ENCODE results near the gene ELK3.

DNA sequence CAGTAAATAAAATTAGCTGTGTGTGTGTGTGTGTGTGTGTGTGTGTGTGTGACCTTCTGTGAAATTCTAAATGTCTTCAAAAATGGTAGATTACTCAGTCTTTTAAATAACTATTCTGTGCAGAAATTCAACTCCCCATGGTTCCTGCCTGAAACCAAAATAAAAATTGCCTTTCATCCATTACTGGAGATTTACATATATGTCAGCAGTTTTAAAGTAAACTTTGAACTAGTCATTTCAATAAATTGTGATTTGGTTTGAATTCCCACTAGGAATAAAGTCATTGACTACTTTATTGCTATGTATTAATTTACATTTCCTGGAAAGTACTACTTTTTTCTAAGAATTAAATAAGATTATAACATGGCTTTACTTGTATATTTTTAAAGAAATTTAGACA, 5.3 kb downstream of the ELK3 start:
- TF ChIP-seq TAF1 (IDR thresholded peaks at IDR 0.05; ENCODE audit: low read depth, low read length) (no peak), MAFK (IDR thresholded peaks at IDR 0.05; ENCODE audit: low read depth, low read length) (no peak), CEBPB (IDR thresholded peaks at IDR 0.05; ENCODE audit: low read depth, low read length) (no peak), CREB1 (IDR thresholded peaks at IDR 0.05) (no peak)
- TF ChIP-seq, protein P1, sequence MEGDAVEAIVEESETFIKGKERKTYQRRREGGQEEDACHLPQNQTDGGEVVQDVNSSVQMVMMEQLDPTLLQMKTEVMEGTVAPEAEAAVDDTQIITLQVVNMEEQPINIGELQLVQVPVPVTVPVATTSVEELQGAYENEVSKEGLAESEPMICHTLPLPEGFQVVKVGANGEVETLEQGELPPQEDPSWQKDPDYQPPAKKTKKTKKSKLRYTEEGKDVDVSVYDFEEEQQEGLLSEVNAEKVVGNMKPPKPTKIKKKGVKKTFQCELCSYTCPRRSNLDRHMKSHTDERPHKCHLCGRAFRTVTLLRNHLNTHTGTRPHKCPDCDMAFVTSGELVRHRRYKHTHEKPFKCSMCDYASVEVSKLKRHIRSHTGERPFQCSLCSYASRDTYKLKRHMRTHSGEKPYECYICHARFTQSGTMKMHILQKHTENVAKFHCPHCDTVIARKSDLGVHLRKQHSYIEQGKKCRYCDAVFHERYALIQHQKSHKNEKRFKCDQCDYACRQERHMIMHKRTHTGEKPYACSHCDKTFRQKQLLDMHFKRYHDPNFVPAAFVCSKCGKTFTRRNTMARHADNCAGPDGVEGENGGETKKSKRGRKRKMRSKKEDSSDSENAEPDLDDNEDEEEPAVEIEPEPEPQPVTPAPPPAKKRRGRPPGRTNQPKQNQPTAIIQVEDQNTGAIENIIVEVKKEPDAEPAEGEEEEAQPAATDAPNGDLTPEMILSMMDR (IDR thresholded peaks at IDR 0.05; ENCODE audit: control extremely low read depth in 1 of 3, insufficient read depth in 1 of 3, low read depth in 1 of 3, low read length in 3 of 3) = no peak
